Left ventricle myocardium inferior (tissue), 1 donor: Measurements from ENCODE around the gene OXER1. TPM values are rescaled to one million over a fixed set of nuclear protein-coding genes. Genes with fewer than 3 reads are reported as not detected.

Experiments used
- DNase-seq: peaks from one replicate; pipeline ENCODE4 v3.0.0-alpha.2; 2020
- H3K27ac ChIP-seq: fragments of 200-600 bp; replicated peaks from 2 replicates; pipeline ENCODE4 v1.8.0; 2021
- H3K27me3 ChIP-seq: fragments of 200-600 bp; 2 replicates; pipeline ENCODE4 v1.8.0; 2021; ENCODE audit warnings: low read depth
- H3K36me3 ChIP-seq: fragments of 200-600 bp; 2 replicates; pipeline ENCODE4 v1.8.0; 2021
- H3K4me1 ChIP-seq: fragments of 200-600 bp; 2 replicates; pipeline ENCODE4 v1.8.0; 2021
- H3K4me3 ChIP-seq: fragments of 200-600 bp; 2 replicates; pipeline ENCODE4 v1.8.0; 2021; ENCODE audit warnings: mild to moderate bottlenecking, moderate library complexity
- H3K9me3 ChIP-seq: fragments of 200-600 bp; replicated peaks from 2 replicates; pipeline ENCODE4 v1.8.0; 2021
- CTCF ChIP-seq: fragments of 200-600 bp; IDR thresholded peaks from 2 replicates; pipeline ENCODE4 v1.8.0; 2021; ENCODE audit warnings: antibody characterized with exemption, mild to moderate bottlenecking, borderline replicate concordance
- intact Hi-C: fragments of 100-400 bp; cut with micrococcal nuclease; formaldehyde crosslinking; loops from one replicate; pipeline ENCODE4 v1.11.0; 2022
- total RNA-seq: library from RNA; stranded (reverse); fragmentation: NEBNext Ultra II Directional; extraction: Animal tissue kit (Norgen Biotek cat#: 25700); gene quantifications from one replicate; pipeline ENCODE4 v1.2.1, GENCODE V29; 2021
- donor health status: DM: no; HTN: yes; CAD: no; lungs with severe emphysema.

The OXER1 gene
- total RNA-seq, 1 donor from 2014 or later, result 0.36 TPM

- Histone ChIP-seq H3K4me1 (peaks cover 13% of the 10 kb centered on the region), H3K27ac (no peak overlapping the region), H3K9me3 (peaks cover 12% of the 10 kb centered on the region), H3K36me3 (peaks cover 15% of the 10 kb centered on the region), H3K4me3 (no peak overlapping the region), H3K27me3 (no peaks in the 10 kb centered on the region)
- DNase-seq, result no peak
- TF ChIP-seq CTCF, result no peak
- intact Hi-C loops, result no loop called here
Observed at GRCh38 chr2:42726680-42727079, 37.3 kb downstream of the OXER1 start.

GRCh38 chr2:42725657-42726056 lies 38.3 kb downstream of the OXER1 start:
- intact Hi-C loops, result no loop called here
- no peak overlapping the region for H3K4me3 ChIP-seq
- peaks cover 13% of the 10 kb centered on the region for H3K4me1 ChIP-seq
- peaks cover 12% of the 10 kb centered on the region for H3K9me3 ChIP-seq
- DNase-seq, result no peak
- TF ChIP-seq CTCF, result no peak
- no peak overlapping the region for H3K27ac ChIP-seq
- no peaks in the 10 kb centered on the region for H3K27me3 ChIP-seq
- H3K36me3 ChIP-seq, result peaks cover 15% of the 10 kb centered on the region

DNA sequence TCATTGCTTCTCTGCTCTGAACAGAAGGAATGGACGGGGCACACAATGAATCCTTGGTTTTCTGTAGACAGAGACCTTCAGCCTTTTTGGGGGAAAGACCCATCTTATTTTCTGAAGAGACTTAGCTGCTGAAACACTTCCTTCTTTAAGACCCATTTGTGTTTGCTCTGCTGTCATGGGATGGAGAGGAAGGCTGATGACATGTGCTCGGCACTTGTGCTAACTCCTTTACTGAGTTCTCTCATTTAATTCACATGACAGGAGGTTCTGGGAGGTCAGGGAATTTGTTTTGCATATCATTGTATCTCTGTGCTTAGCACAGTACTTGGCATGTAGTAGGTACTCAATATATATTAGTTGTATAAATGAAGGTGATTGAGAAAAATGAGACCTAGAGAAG lies 39.0 kb downstream of the OXER1 start:
- H3K4me1 ChIP-seq, result peaks cover 13% of the 10 kb centered on the region
- H3K36me3 ChIP-seq, result peaks cover 8% of the 10 kb centered on the region
- intact Hi-C loops, result no loop called here
- H3K27ac ChIP-seq, result no peak overlapping the region
- no peak overlapping the region for H3K4me3 ChIP-seq
- H3K27me3 ChIP-seq, result no peaks in the 10 kb centered on the region
- peaks cover 8% of the 10 kb centered on the region for H3K9me3 ChIP-seq
- no peak for DNase-seq
- no peak for TF ChIP-seq CTCF

GRCh38 chr2:42723465-42723864 lies 40.5 kb downstream of the OXER1 start:
- DNase-seq, result no peak
- H3K36me3 ChIP-seq, result peaks cover 3% of the 10 kb centered on the region
- peaks cover 13% of the 10 kb centered on the region for H3K4me1 ChIP-seq
- TF ChIP-seq CTCF, result no peak
- intact Hi-C loops, result no loop called here
- no peak overlapping the region for H3K27ac ChIP-seq
- no peaks in the 10 kb centered on the region for H3K27me3 ChIP-seq
- no peaks in the 10 kb centered on the region for H3K9me3 ChIP-seq
- H3K4me3 ChIP-seq, result no peak overlapping the region

- peaks cover 13% of the 10 kb centered on the region for H3K4me1 ChIP-seq
- intact Hi-C loops, result no loop called here
- H3K36me3 ChIP-seq, result peaks cover 3% of the 10 kb centered on the region
- H3K27ac ChIP-seq, result peak overlapping the region; percentile 6
- H3K9me3 ChIP-seq, result no peaks in the 10 kb centered on the region
- peak; percentile 18 for DNase-seq
- no peak overlapping the region for H3K4me3 ChIP-seq
- H3K27me3 ChIP-seq, result no peaks in the 10 kb centered on the region
- no peak for TF ChIP-seq CTCF
Observed at GRCh38 chr2:42722320-42723190, 41.4 kb downstream of the OXER1 start.
